GM12891 (cell line): ENCODE results near the gene APMAP.

ENCODE experiments used
- POLR2A ChIP-seq: IDR thresholded peaks from 2 replicates; pipeline ENCODE4 v1.6.1; 2011; ENCODE audit warnings: low read depth, low read length, control low read depth
- POLR2AphosphoS5 ChIP-seq: IDR thresholded peaks from 2 replicates; pipeline ENCODE4 v1.6.1; 2011; ENCODE audit warnings: low read depth, low read length, control low read depth
- TAF1 ChIP-seq: IDR thresholded peaks from 2 replicates; pipeline ENCODE4 v1.6.1; 2011; ENCODE audit warnings: low read depth, low read length, control low read depth

DNA sequence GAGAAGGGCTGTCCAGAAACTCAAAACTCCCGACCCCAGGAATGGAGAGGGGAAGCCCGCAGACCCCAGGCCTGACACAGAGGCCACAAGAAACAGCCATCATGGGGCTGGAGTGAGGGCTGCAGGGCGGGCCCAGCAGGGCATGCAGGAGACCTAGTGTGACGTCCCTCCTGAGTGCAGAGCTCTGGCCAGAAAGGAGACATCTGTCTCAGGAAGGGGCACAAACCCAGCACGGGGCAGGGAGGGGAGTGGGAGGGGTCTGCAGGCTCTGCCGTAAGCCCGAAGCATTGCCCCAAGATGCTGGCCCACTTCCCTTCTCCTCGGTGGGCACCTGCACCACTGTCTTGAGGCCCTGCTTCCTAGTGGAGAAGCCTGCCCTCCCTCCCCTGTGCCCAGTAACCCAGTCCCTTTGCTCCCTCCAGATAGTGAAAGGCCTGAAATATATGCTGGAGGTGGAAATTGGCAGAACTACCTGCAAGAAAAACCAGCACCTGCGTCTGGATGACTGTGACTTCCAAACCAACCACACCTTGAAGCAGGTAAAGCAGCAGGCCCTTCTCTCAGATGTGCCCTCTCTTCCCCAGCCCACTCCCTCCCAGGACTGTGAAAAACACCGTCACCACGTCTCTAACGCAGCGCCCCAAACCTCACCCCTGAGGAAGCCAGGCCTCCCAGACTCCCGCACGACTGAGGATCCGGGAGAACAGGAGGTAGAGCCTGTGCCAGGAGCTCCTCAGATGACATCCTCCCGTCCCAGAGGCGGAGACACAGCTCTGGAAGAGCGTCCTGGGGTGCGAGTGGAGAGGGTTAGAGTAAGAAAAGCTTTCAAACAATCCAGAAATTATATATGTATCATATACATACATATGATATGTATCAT lies 33.8 kb downstream of the APMAP start:
- TF ChIP-seq TAF1 (no peak), POLR2A (no peak), POLR2AphosphoS5 (no peak)
